GM12801 (cell line): ENCODE measurements around the gene NUFIP2.

Source experiments
- TF ChIP-seq, protein P1 (sequence below): IDR thresholded peaks from one replicate; pipeline ENCODE4 v1.5.1; 2011; ENCODE audit warnings: control low read depth; ENCODE audit not compliant: insufficient read length; ENCODE audit errors: extremely low read depth

Gene NUFIP2

DNA sequence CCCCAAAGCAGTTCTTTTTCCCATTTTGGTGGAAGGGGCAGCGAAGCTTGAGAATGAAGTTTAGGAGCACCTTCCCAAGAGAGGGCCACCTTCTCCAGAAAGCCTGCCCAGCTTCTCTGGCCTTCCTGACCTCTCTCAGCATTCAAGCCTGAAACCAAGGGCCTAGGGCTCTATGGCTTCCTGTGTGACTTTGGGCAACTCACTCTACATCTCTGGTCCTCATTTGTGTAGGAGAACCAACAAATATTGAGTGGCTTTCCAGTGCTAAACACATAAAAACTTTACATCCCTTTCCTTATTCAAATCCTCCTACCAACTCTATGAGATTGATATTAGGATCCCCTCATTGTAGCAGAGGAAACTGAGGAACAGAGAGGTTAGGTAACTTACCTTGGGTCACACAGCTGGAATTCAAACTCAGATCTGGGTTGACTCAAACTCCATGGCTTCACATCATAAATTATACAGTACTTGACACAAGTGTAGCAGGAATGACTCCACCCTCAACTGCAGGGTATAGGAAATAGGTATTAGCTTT is 81.8 kb downstream of the NUFIP2 start:
- TF ChIP-seq, protein P1, sequence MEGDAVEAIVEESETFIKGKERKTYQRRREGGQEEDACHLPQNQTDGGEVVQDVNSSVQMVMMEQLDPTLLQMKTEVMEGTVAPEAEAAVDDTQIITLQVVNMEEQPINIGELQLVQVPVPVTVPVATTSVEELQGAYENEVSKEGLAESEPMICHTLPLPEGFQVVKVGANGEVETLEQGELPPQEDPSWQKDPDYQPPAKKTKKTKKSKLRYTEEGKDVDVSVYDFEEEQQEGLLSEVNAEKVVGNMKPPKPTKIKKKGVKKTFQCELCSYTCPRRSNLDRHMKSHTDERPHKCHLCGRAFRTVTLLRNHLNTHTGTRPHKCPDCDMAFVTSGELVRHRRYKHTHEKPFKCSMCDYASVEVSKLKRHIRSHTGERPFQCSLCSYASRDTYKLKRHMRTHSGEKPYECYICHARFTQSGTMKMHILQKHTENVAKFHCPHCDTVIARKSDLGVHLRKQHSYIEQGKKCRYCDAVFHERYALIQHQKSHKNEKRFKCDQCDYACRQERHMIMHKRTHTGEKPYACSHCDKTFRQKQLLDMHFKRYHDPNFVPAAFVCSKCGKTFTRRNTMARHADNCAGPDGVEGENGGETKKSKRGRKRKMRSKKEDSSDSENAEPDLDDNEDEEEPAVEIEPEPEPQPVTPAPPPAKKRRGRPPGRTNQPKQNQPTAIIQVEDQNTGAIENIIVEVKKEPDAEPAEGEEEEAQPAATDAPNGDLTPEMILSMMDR: no peak

DNA sequence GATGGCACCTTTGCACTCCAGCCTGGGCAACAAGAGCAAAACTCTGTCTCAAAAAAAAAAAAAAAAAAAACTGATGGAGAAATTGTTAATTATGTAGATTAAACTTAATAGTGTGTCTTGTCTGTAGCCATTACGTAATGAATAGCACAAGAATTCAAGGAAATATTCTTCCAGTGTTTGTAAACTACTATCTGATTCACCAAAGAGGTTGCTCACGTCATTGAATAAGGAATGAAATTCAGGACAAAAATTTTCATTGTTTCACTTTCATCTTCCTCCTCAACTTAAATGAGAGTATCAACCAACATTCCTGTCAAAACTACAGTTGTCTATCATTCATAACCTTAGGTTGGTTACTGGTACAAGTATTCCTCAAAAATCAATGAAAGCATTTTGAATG is 83.1 kb downstream of the NUFIP2 start:
- TF ChIP-seq, protein P1: no peak

DNA sequence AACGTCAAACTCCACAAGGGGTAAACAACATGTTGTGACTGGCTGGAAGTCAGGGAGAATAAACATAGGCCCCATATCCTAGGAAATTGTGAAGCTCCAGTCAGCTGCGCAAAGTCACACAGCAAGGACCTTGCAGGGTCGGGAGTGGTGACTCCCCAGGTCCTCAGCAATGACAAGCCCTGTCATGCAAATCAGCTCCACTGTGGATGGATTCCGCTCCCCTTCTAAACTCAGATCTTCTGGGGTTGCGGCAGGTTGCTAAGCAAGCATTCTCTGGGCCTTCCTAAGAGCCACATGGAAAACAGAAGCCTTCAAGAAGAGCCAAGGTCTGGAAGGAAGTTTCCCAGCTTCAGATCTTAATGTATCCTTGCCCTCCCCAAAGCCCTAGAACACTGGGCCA is 84.9 kb downstream of the NUFIP2 start:
- TF ChIP-seq, protein P1: no peak

DNA sequence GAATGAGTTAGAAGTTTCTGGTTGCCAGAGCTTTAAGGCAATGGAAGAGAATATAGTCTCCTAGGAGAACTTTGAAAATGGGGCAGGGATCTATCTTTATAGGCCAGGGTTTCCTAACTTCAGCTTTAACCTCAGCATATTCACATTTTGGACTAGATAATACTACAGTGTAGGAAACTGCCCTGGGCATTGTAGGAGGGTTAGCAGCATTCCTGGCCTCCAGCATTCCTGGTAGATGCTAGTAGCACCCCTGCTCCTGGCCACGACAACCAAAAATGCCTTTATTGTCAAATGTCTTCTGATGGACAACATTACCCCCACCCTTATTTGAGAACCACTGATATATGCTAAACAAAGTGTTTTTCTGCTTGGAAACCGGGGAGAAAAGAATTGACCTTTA is 86.0 kb downstream of the NUFIP2 start:
- TF ChIP-seq, protein P1: no peak
